GM19099 (cell line): ENCODE results near the gene PSMG1.

Source experiments
- POLR2A ChIP-seq: IDR thresholded peaks from 3 replicates; pipeline ENCODE4 v1.6.1; 2011; ENCODE audit warnings: low read depth; ENCODE audit not compliant: insufficient read length; ENCODE audit errors: extremely low read depth

PSMG1 gene

GRCh38 chr21:39183272-39184049, at the start of gene PSMG1:
TSS of gene PSMG1 (minus strand) at chr21:39183451. CDS start at chr21:39183385, 66 bp downstream.
- TF ChIP-seq POLR2A: peak; percentile 86

GRCh38 chr21:39232861-39233291, 49.6 kb upstream of the PSMG1 start:
- no peak for TF ChIP-seq POLR2A

- no peak for TF ChIP-seq POLR2A
These were observed 41.7 kb upstream of the PSMG1 start for GRCh38 chr21:39224930-39225329.

GRCh38 chr21:39221997-39222486, 38.8 kb upstream of the PSMG1 start:
- TF ChIP-seq POLR2A: no peak

GRCh38 chr21:39221282-39221996, 38.2 kb upstream of the PSMG1 start:
- TF ChIP-seq POLR2A: no peak

- no peak for TF ChIP-seq POLR2A
These were observed 36.9 kb upstream of the PSMG1 start for GRCh38 chr21:39220150-39220549.

GRCh38 chr21:39218082-39218409, 34.8 kb upstream of the PSMG1 start:
- no peak for TF ChIP-seq POLR2A

GRCh38 chr21:39217356-39218081, 34.3 kb upstream of the PSMG1 start:
- no peak for TF ChIP-seq POLR2A

- no peak for TF ChIP-seq POLR2A
These were observed 33.0 kb upstream of the PSMG1 start for GRCh38 chr21:39216290-39216689.

- no peak for TF ChIP-seq POLR2A
These were observed 31.8 kb upstream of the PSMG1 start for GRCh38 chr21:39215078-39215477.

GRCh38 chr21:39209334-39209688, 26.1 kb upstream of the PSMG1 start:
- TF ChIP-seq POLR2A: no peak

GRCh38 chr21:39208624-39209333, 25.5 kb upstream of the PSMG1 start:
- no peak for TF ChIP-seq POLR2A

GRCh38 chr21:39204134-39204533, 20.9 kb upstream of the PSMG1 start:
- no peak for TF ChIP-seq POLR2A

GRCh38 chr21:39198800-39199199, 15.5 kb upstream of the PSMG1 start:
- TF ChIP-seq POLR2A: no peak
